Effector memory CD4-positive, alpha-beta T cell (primary cell): ENCODE results near the gene SCARB2.

Experiments used
- DNase-seq, 3 donors: peaks; one replicate each; pipeline ENCODE4 v3.0.0-alpha.2; 2020
- H3K27ac ChIP-seq: 2 replicates; pipeline ENCODE4 v1.7.0; 2013; ENCODE audit warnings: mild to moderate bottlenecking, low read length, moderate library complexity; ENCODE audit not compliant: insufficient read depth, poor library complexity, severe bottlenecking
- H3K27me3 ChIP-seq: replicated peaks from 2 replicates; pipeline ENCODE4 v1.7.0; 2013; ENCODE audit warnings: mild to moderate bottlenecking, low read length; ENCODE audit not compliant: insufficient read depth, control insufficient read depth, poor library complexity, severe bottlenecking
- H3K36me3 ChIP-seq: 2 replicates; pipeline ENCODE4 v1.7.0; 2013; ENCODE audit warnings: mild to moderate bottlenecking, low read length, moderate library complexity; ENCODE audit not compliant: control insufficient read depth, insufficient read depth
- H3K4me1 ChIP-seq: 2 replicates; pipeline ENCODE4 v1.7.0; 2013; ENCODE audit warnings: low read length, mild to moderate bottlenecking; ENCODE audit not compliant: control insufficient read depth, insufficient read depth, poor library complexity, severe bottlenecking
- H3K4me3 ChIP-seq: 2 replicates; pipeline ENCODE4 v1.7.0; 2013; ENCODE audit warnings: low read length, low read depth, mild to moderate bottlenecking; ENCODE audit not compliant: insufficient read depth, poor library complexity, severe bottlenecking
- H3K9me3 ChIP-seq: 2 replicates; pipeline ENCODE4 v1.7.0; 2013; ENCODE audit warnings: mild to moderate bottlenecking, low read length, moderate library complexity; ENCODE audit not compliant: control insufficient read depth

The SCARB2 gene

GRCh38 chr4:76188557-76188956 is 25.1 kb downstream of the SCARB2 start:
- DNase-seq, result no peak
- peaks cover 21% of the 10 kb centered on the region for H3K36me3 ChIP-seq
- no peak overlapping the region for H3K27ac ChIP-seq
- H3K4me1 ChIP-seq, result no peaks in the 10 kb centered on the region
- H3K27me3 ChIP-seq, result no peaks in the 10 kb centered on the region
- H3K9me3 ChIP-seq, result peaks cover 10% of the 10 kb centered on the region
- H3K4me3 ChIP-seq, result no peak overlapping the region

- H3K27ac ChIP-seq, result no peak overlapping the region
- H3K9me3 ChIP-seq, result peaks cover 9% of the 10 kb centered on the region
- H3K36me3 ChIP-seq, result peaks cover 16% of the 10 kb centered on the region
- H3K4me3 ChIP-seq, result no peak overlapping the region
- no peaks in the 10 kb centered on the region for H3K4me1 ChIP-seq
- DNase-seq, result no peak
- no peaks in the 10 kb centered on the region for H3K27me3 ChIP-seq
Measured at GRCh38 chr4:76188149-76188548, 25.5 kb downstream of the SCARB2 start.

GRCh38 chr4:76187152-76187551 is 26.5 kb downstream of the SCARB2 start:
- Histone ChIP-seq H3K4me3 (no peak overlapping the region), H3K4me1 (no peaks in the 10 kb centered on the region), H3K27ac (no peak overlapping the region), H3K27me3 (no peaks in the 10 kb centered on the region), H3K9me3 (peaks cover under 1% of the 10 kb centered on the region), H3K36me3 (peaks cover 7% of the 10 kb centered on the region)
- no peak for DNase-seq

GRCh38 chr4:76182463-76182862 is 31.2 kb downstream of the SCARB2 start:
- peaks cover 3% of the 10 kb centered on the region for H3K36me3 ChIP-seq
- H3K4me1 ChIP-seq, result no peaks in the 10 kb centered on the region
- DNase-seq, result no peak
- no peaks in the 10 kb centered on the region for H3K9me3 ChIP-seq
- H3K27me3 ChIP-seq, result no peaks in the 10 kb centered on the region
- no peak overlapping the region for H3K4me3 ChIP-seq
- H3K27ac ChIP-seq, result no peak overlapping the region

- no peaks in the 10 kb centered on the region for H3K4me1 ChIP-seq
- peaks cover 14% of the 10 kb centered on the region for H3K36me3 ChIP-seq
- no peaks in the 10 kb centered on the region for H3K9me3 ChIP-seq
- peak; percentile 54 to 71 (median 57) for DNase-seq
- no peaks in the 10 kb centered on the region for H3K27me3 ChIP-seq
- H3K4me3 ChIP-seq, result no peak overlapping the region
- no peak overlapping the region for H3K27ac ChIP-seq
Measured at GRCh38 chr4:76179398-76180318, 34.0 kb downstream of the SCARB2 start.

- Histone ChIP-seq H3K4me3 (no peak overlapping the region), H3K4me1 (no peaks in the 10 kb centered on the region), H3K27ac (no peak overlapping the region), H3K36me3 (peaks cover 23% of the 10 kb centered on the region), H3K9me3 (no peaks in the 10 kb centered on the region), H3K27me3 (no peaks in the 10 kb centered on the region)
- no peak for DNase-seq
Measured at GRCh38 chr4:76178296-76178695, 35.3 kb downstream of the SCARB2 start.

GRCh38 chr4:76177709-76178108 is 35.9 kb downstream of the SCARB2 start:
- peaks cover 29% of the 10 kb centered on the region for H3K36me3 ChIP-seq
- H3K27me3 ChIP-seq, result no peaks in the 10 kb centered on the region
- no peaks in the 10 kb centered on the region for H3K9me3 ChIP-seq
- no peak overlapping the region for H3K4me3 ChIP-seq
- H3K4me1 ChIP-seq, result no peaks in the 10 kb centered on the region
- DNase-seq, result no peak
- no peak overlapping the region for H3K27ac ChIP-seq

- Histone ChIP-seq H3K36me3 (peaks cover 40% of the 10 kb centered on the region), H3K9me3 (no peaks in the 10 kb centered on the region), H3K4me1 (no peaks in the 10 kb centered on the region), H3K4me3 (no peak overlapping the region), H3K27ac (no peak overlapping the region), H3K27me3 (no peaks in the 10 kb centered on the region)
- no peak for DNase-seq
Measured at GRCh38 chr4:76175336-76175735, 38.3 kb downstream of the SCARB2 start.

- Histone ChIP-seq H3K36me3 (peaks cover 50% of the 10 kb centered on the region), H3K9me3 (no peaks in the 10 kb centered on the region), H3K27me3 (no peaks in the 10 kb centered on the region), H3K4me3 (no peak overlapping the region), H3K27ac (no peak overlapping the region), H3K4me1 (no peaks in the 10 kb centered on the region)
- no peak for DNase-seq
Measured at GRCh38 chr4:76174216-76174615, 39.4 kb downstream of the SCARB2 start.

GRCh38 chr4:76168688-76169087 is 44.9 kb downstream of the SCARB2 start:
- H3K4me1 ChIP-seq, result no peaks in the 10 kb centered on the region
- peaks cover 48% of the 10 kb centered on the region for H3K36me3 ChIP-seq
- DNase-seq, result no peak
- H3K9me3 ChIP-seq, result no peaks in the 10 kb centered on the region
- H3K4me3 ChIP-seq, result no peak overlapping the region
- no peak overlapping the region for H3K27ac ChIP-seq
- H3K27me3 ChIP-seq, result no peaks in the 10 kb centered on the region
